Measurements from ENCODE around the gene E2F7.

DNA sequence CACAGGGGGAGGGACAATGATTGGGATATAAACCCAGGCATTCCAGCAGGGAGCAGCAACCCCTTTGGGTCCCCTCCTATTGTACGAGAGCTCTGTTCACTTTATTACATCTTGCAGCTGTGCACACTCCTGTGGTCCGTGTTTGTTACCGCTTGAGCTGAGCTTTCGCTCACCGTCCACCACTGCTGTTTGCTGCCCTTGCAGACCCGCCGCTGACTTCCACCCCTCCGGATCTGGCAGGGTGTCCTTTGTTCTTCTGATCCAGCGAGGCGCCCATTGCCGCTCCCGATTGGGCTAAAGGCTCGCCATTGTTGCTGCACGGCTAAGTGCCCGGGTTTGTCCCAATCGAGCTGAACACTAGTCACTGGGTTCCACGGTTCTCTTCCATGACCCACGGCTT is 64.1 kb downstream of the E2F7 start:
- TF ChIP-seq, protein P1, sequence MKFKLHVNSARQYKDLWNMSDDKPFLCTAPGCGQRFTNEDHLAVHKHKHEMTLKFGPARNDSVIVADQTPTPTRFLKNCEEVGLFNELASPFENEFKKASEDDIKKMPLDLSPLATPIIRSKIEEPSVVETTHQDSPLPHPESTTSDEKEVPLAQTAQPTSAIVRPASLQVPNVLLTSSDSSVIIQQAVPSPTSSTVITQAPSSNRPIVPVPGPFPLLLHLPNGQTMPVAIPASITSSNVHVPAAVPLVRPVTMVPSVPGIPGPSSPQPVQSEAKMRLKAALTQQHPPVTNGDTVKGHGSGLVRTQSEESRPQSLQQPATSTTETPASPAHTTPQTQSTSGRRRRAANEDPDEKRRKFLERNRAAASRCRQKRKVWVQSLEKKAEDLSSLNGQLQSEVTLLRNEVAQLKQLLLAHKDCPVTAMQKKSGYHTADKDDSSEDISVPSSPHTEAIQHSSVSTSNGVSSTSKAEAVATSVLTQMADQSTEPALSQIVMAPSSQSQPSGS (CRISPR knock-in tag; IDR thresholded peaks at IDR 0.05) = no peak
- no peak for TF ChIP-seq EZH2 (conservative IDR thresholded peaks at IDR 0.05; ENCODE audit: low read depth, low read length)
- no peak for TF ChIP-seq ZNF44 (CRISPR knock-in tag; IDR thresholded peaks at IDR 0.05)
- no peak for TF ChIP-seq KDM1A (CRISPR knock-in tag; IDR thresholded peaks at IDR 0.05)
- no peak for TF ChIP-seq FOXA1 (IDR thresholded peaks at IDR 0.05)
- no peak for TF ChIP-seq FOXA1 (CRISPR knock-in tag; IDR thresholded peaks at IDR 0.05)
- no peak for TF ChIP-seq POGZ (CRISPR knock-in tag; IDR thresholded peaks at IDR 0.05)
- TF ChIP-seq, protein P2, sequence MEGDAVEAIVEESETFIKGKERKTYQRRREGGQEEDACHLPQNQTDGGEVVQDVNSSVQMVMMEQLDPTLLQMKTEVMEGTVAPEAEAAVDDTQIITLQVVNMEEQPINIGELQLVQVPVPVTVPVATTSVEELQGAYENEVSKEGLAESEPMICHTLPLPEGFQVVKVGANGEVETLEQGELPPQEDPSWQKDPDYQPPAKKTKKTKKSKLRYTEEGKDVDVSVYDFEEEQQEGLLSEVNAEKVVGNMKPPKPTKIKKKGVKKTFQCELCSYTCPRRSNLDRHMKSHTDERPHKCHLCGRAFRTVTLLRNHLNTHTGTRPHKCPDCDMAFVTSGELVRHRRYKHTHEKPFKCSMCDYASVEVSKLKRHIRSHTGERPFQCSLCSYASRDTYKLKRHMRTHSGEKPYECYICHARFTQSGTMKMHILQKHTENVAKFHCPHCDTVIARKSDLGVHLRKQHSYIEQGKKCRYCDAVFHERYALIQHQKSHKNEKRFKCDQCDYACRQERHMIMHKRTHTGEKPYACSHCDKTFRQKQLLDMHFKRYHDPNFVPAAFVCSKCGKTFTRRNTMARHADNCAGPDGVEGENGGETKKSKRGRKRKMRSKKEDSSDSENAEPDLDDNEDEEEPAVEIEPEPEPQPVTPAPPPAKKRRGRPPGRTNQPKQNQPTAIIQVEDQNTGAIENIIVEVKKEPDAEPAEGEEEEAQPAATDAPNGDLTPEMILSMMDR (CRISPR knock-in tag; IDR thresholded peaks at IDR 0.05) = no peak
- no peak for TF ChIP-seq GATA4 (IDR thresholded peaks at IDR 0.05; ENCODE audit: borderline replicate concordance, low read depth)
- TF ChIP-seq, protein P3, sequence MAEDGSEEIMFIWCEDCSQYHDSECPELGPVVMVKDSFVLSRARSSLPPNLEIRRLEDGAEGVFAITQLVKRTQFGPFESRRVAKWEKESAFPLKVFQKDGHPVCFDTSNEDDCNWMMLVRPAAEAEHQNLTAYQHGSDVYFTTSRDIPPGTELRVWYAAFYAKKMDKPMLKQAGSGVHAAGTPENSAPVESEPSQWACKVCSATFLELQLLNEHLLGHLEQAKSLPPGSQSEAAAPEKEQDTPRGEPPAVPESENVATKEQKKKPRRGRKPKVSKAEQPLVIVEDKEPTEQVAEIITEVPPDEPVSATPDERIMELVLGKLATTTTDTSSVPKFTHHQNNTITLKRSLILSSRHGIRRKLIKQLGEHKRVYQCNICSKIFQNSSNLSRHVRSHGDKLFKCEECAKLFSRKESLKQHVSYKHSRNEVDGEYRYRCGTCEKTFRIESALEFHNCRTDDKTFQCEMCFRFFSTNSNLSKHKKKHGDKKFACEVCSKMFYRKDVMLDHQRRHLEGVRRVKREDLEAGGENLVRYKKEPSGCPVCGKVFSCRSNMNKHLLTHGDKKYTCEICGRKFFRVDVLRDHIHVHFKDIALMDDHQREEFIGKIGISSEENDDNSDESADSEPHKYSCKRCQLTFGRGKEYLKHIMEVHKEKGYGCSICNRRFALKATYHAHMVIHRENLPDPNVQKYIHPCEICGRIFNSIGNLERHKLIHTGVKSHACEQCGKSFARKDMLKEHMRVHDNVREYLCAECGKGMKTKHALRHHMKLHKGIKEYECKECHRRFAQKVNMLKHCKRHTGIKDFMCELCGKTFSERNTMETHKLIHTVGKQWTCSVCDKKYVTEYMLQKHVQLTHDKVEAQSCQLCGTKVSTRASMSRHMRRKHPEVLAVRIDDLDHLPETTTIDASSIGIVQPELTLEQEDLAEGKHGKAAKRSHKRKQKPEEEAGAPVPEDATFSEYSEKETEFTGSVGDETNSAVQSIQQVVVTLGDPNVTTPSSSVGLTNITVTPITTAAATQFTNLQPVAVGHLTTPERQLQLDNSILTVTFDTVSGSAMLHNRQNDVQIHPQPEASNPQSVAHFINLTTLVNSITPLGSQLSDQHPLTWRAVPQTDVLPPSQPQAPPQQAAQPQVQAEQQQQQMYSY (CRISPR knock-in tag; IDR thresholded peaks at IDR 0.05) = no peak
- TF ChIP-seq NBN (conservative IDR thresholded peaks at IDR 0.05) = no peak
- no peak for TF ChIP-seq RAD21 (CRISPR knock-in tag; IDR thresholded peaks at IDR 0.05)
